Kidney (tissue), 14 donors: Measurements from ENCODE around the gene WNT3A. TPM values are rescaled to one million over a fixed set of nuclear protein-coding genes. Genes with fewer than 3 reads are reported as not detected.

Experiments used
- DNase-seq, 5 donors: peaks; one replicate each; pipeline ENCODE4 v3.0.0-alpha.2; 2013 to 2020
- FAIRE-seq: peaks from 2 replicates; lab custom pipeline; 2012; peaks lifted over from hg19 to GRCh38; lab: Jason Lieb, UNC
- H3K27ac ChIP-seq, 2 donors: one replicate each; pipeline ENCODE4 v1.7.0; 2013; ENCODE audit warnings: low read depth in 2 of 2, low read length in 2 of 2, inconsistent platforms in 1 of 2
- H3K27me3 ChIP-seq: one replicate; pipeline ENCODE4 v1.7.1; 2013; ENCODE audit warnings: low read length, inconsistent platforms; ENCODE audit not compliant: control insufficient read depth, insufficient read depth
- H3K36me3 ChIP-seq, 3 donors: one replicate each; pipeline versions ENCODE4 v1.7.0 to v1.7.1; 2013; ENCODE audit warnings: low read length in 3 of 3, control low read depth in 1 of 3, inconsistent platforms in 1 of 3; ENCODE audit not compliant: insufficient read depth in 3 of 3, control insufficient read depth in 2 of 3
- H3K4me1 ChIP-seq, 3 donors: one replicate each; pipeline versions ENCODE4 v1.7.0 to v1.7.1; 2013; ENCODE audit warnings: low read length in 3 of 3, inconsistent platforms in 1 of 3, low read depth in 1 of 3; ENCODE audit not compliant: control insufficient read depth in 2 of 3, insufficient read depth in 2 of 3
- H3K4me3 ChIP-seq, 3 donors: one replicate each; pipeline versions ENCODE4 v1.7.0 to v1.8.1; 2013; ENCODE audit warnings: low read length in 3 of 3, control low read depth in 1 of 3, inconsistent platforms in 1 of 3
- H3K9ac ChIP-seq, 3 donors: one replicate each; pipeline versions ENCODE4 v1.7.0 to v1.7.1; 2013; ENCODE audit warnings: low read length in 3 of 3, control low read depth in 1 of 3, inconsistent platforms in 1 of 3
- H3K9me3 ChIP-seq, 3 donors: one replicate each; pipeline versions ENCODE4 v1.7.0 to v1.7.1; 2013; ENCODE audit warnings: low read length in 3 of 3, control low read depth in 1 of 3, inconsistent platforms in 1 of 3; ENCODE audit not compliant: control insufficient read depth in 2 of 3, insufficient read depth in 1 of 3
- CTCF ChIP-seq: IDR thresholded peaks from 3 replicates; pipeline ENCODE4 v1.5.1; 2012; ENCODE audit warnings: mild to moderate bottlenecking, moderate library complexity, borderline replicate concordance; ENCODE audit not compliant: insufficient read depth; ENCODE audit errors: extremely low read depth
- intact Hi-C: fragments of 100-400 bp; cut with DNase I; formaldehyde crosslinking; loops from one replicate; pipeline ENCODE4 v1.11.1; 2022
- polyA plus RNA-seq: library from polyadenylated mRNA; stranded (reverse); fragments of 350-450 nt; fragmentation: Illumina TruSeq; extraction: RNeasy Lipid Tissue Mini Kit (QIAGEN cat#74804); gene quantifications from one replicate; pipeline ENCODE4 v1.2.3, GENCODE V29; 2014; ENCODE audit warnings: low read depth, low replicate concordance; ENCODE audit not compliant: insufficient read depth
- total RNA-seq: library from RNA; stranded (reverse); fragmentation: NEBNext Ultra II Directional; extraction: Animal tissue kit (Norgen Biotek cat#: 25700); gene quantifications from one replicate; pipeline ENCODE4 v1.2.1, GENCODE V29; 2021
- donor health status: control.
- donor health status: control.
- donor health status: control.
- donor health status: control.
- donor health status: control.
- donor health status: DM: yes; HTN: yes; CAD: no.
- donor health status: Normal renal cell carcinoma (clear cell type).

WNT3A gene
- total and polyA plus RNA-seq, 2 donors from 2014 or later = not detected

- Histone ChIP-seq H3K36me3 (no peaks in the 10 kb centered on the region), H3K4me3 (no peak overlapping the region), H3K9me3 (no peaks in the 10 kb centered on the region), H3K27me3 (peaks cover 10% of the 10 kb centered on the region), H3K4me1 (peaks cover 0 to 2% (median 0%) of the 10 kb centered on the region in 3 donors), H3K9ac (no peak overlapping the region), H3K27ac (no peak overlapping the region)
- no peak for TF ChIP-seq CTCF
- peak in 1 of 5 donors; percentile 31 for DNase-seq
- intact Hi-C loops = no loop called here
- no peak for FAIRE-seq
These were observed 58.1 kb downstream of the WNT3A start for GRCh38 chr1:228064741-228065542.

GRCh38 chr1:228065543-228066347 is 58.9 kb downstream of the WNT3A start:
- Histone ChIP-seq H3K4me3 (no peak overlapping the region), H3K9ac (no peak overlapping the region), H3K9me3 (no peaks in the 10 kb centered on the region), H3K4me1 (no peaks in the 10 kb centered on the region), H3K27ac (no peak overlapping the region), H3K27me3 (peaks cover 8% of the 10 kb centered on the region), H3K36me3 (no peaks in the 10 kb centered on the region)
- DNase-seq (peak in 1 of 5 donors; percentile 30), FAIRE-seq (no peak)
- TF ChIP-seq CTCF = no peak
- intact Hi-C loops = no loop called here

- H3K27me3 ChIP-seq = peaks cover 6% of the 10 kb centered on the region
- FAIRE-seq (no peak), DNase-seq (no peak)
- H3K4me3 ChIP-seq = no peak overlapping the region
- intact Hi-C loops = no loop called here
- H3K27ac ChIP-seq = no peak overlapping the region
- no peaks in the 10 kb centered on the region for H3K9me3 ChIP-seq
- TF ChIP-seq CTCF = no peak
- H3K4me1 ChIP-seq = no peaks in the 10 kb centered on the region
- H3K9ac ChIP-seq = no peak overlapping the region
- H3K36me3 ChIP-seq = no peaks in the 10 kb centered on the region
These were observed 59.6 kb downstream of the WNT3A start for GRCh38 chr1:228066416-228066815.
